HCT116 (cell line): ENCODE results near the gene RPS6KA2. TPM values are rescaled to one million over a fixed set of nuclear protein-coding genes. Genes with fewer than 3 reads are reported as not detected.

Experiments used
- ATAC-seq: fragments of 200-7000 bp; cut with Tn5 transposase; 2 replicates; pipeline ENCODE4 v1.9.1; 2020; ENCODE audit warnings: mild to moderate bottlenecking, moderate library complexity
- BruUV-seq: library from RNA; stranded (reverse); fragments of 400-500 nt; replicated peaks from 2 replicates; lab custom pipeline; 2021; lab: Mats Ljungman, UMichigan
- CTCF ChIA-PET: fragments of 300-600 bp; sonication (Branson Sonifier 250); formaldehyde crosslinking; loops from one replicate; lab custom pipeline; 2021; ENCODE audit warnings: antibody characterized with exemption; lab: Charles Lee
- POLR2A ChIA-PET: fragments of 300-600, 350-600 bp; sonication (Branson Sonifier 250); formaldehyde crosslinking; loops from one replicate; lab custom pipeline; 2021; ENCODE audit warnings: antibody characterized with exemption; lab: Charles Lee
- RAD21 ChIA-PET, 2 experiments: fragments of 300-600 bp; sonication (Branson Sonifier 250); formaldehyde crosslinking; loops; one replicate each; lab custom pipeline; 2023; ENCODE audit warnings: low total read pairs in 2 of 2; ENCODE audit not compliant: uncharacterized antibody in 2 of 2, unreplicated experiment in 2 of 2, low non-redundant PET in 1 of 2; lab: Charles Lee
- DNase-seq: peaks from one replicate; pipeline ENCODE4 v3.0.0-alpha.2; 2010; ENCODE audit warnings: low read depth, low spot score
- H2AFZ ChIP-seq: fragments of 200-600 bp; shearing (Covaris generic), sonication (generic); 2 replicates; pipeline ENCODE4 v1.6.1; 2017; ENCODE audit warnings: low read depth, mixed run types, mixed read lengths, antibody characterized with exemption, low read length; ENCODE audit not compliant: poor library complexity, severe bottlenecking
- H3K27ac ChIP-seq: 2 replicates; pipeline ENCODE4 v1.5.1; 2012; ENCODE audit warnings: low read depth, low read length
- H3K27me3 ChIP-seq: fragments of 200-600 bp; sonication (generic); 2 replicates; pipeline ENCODE4 v1.6.1; 2016; ENCODE audit warnings: mixed run types, low read length, mixed read lengths; ENCODE audit not compliant: insufficient read depth
- H3K36me3 ChIP-seq, 2 experiments: fragments of 200-500 bp in 1 of 2; fragments of 200-600 bp in 1 of 2; sonication (Bioruptor generic) in 1 of 2; sonication (generic) in 1 of 2; 2 replicates each; pipeline versions ENCODE4 v1.5.1 to v1.6.1; 2014 to 2016; ENCODE audit warnings: low read length in 2 of 2, inconsistent platforms in 1 of 2, mixed read lengths in 1 of 2, mixed run types in 1 of 2; ENCODE audit not compliant: insufficient read depth in 2 of 2, control insufficient read depth in 1 of 2
- H3K4me1 ChIP-seq, 2 experiments: fragments of 200-600 bp in 1 of 2; sonication (generic) in 1 of 2; 2 replicates each; pipeline versions ENCODE4 v1.5.1 to v1.6.1; 2012 to 2017; ENCODE audit warnings: low read length in 2 of 2, inconsistent platforms in 1 of 2, mild to moderate bottlenecking in 1 of 2, mixed read lengths in 1 of 2, mixed run types in 1 of 2, moderate library complexity in 1 of 2; ENCODE audit not compliant: insufficient read depth in 2 of 2, control insufficient read depth in 1 of 2
- H3K4me2 ChIP-seq: fragments of 200-600 bp; sonication (generic); 2 replicates; pipeline ENCODE4 v1.6.1; 2017; ENCODE audit warnings: mixed run types, low read length, mixed read lengths
- H3K4me3 ChIP-seq, 2 experiments: fragments of 200-600 bp in 1 of 2; sonication (generic) in 1 of 2; replicated peaks in 1 of 2; 2 replicates each; pipeline ENCODE4 v1.5.1; 2011 to 2016; ENCODE audit warnings: low read length in 2 of 2, control low read depth in 1 of 2, low read depth in 1 of 2, mild to moderate bottlenecking in 1 of 2, mixed read lengths in 1 of 2, mixed run types in 1 of 2
- H3K79me2 ChIP-seq: fragments of 200-600 bp; sonication (generic); 2 replicates; pipeline ENCODE4 v1.6.1; 2017; ENCODE audit warnings: mild to moderate bottlenecking, mixed run types, low read length, moderate library complexity, mixed read lengths; ENCODE audit not compliant: insufficient read depth
- H3K9ac ChIP-seq: fragments of 200-600 bp; sonication (generic); 2 replicates; pipeline ENCODE4 v1.6.1; 2016; ENCODE audit warnings: low read length, mixed read lengths
- H3K9me2 ChIP-seq: fragments of 200-600 bp; sonication (generic), shearing (Covaris generic); 2 replicates; pipeline ENCODE4 v1.6.1; 2017; ENCODE audit warnings: mixed run types, mild to moderate bottlenecking, moderate library complexity; ENCODE audit not compliant: insufficient read depth
- H3K9me3 ChIP-seq, 2 experiments: fragments of 200-500 bp in 1 of 2; fragments of 200-600 bp in 1 of 2; sonication (Bioruptor generic) in 1 of 2; sonication (generic) in 1 of 2; 2 replicates each; pipeline ENCODE4 v1.6.1; 2014 to 2017; ENCODE audit warnings: low read length in 2 of 2, mixed read lengths in 2 of 2, inconsistent platforms in 1 of 2, low read depth in 1 of 2, mild to moderate bottlenecking in 1 of 2, mixed run types in 1 of 2, moderate library complexity in 1 of 2; ENCODE audit not compliant: control insufficient read depth in 1 of 2, insufficient read depth in 1 of 2
- H4K20me1 ChIP-seq: fragments of 200-600 bp; sonication (generic), shearing (Covaris generic); 2 replicates; pipeline ENCODE4 v1.6.1; 2017; ENCODE audit warnings: mixed run types, mild to moderate bottlenecking, moderate library complexity; ENCODE audit not compliant: insufficient read depth
- ATF3 ChIP-seq: IDR thresholded peaks from 2 replicates; pipeline ENCODE4 v1.6.1; 2012
- CBX3 ChIP-seq: IDR thresholded peaks from 2 replicates; pipeline ENCODE4 v1.6.1; 2012; ENCODE audit warnings: low read depth
- CEBPB ChIP-seq: IDR thresholded peaks from 2 replicates; pipeline ENCODE4 v1.6.1; 2012; ENCODE audit warnings: low read depth
- EGR1 ChIP-seq: IDR thresholded peaks from 2 replicates; pipeline ENCODE4 v1.6.1; 2012; ENCODE audit warnings: low read depth
- ELF1 ChIP-seq: IDR thresholded peaks from 2 replicates; pipeline ENCODE4 v1.6.1; 2012; ENCODE audit warnings: low read depth, borderline replicate concordance
- EZH2phosphoT487 ChIP-seq: fragments of 200-600 bp; IDR thresholded peaks from 2 replicates; pipeline ENCODE4 v1.6.1; 2018; ENCODE audit warnings: antibody characterized with exemption, borderline replicate concordance
- FOSL1 ChIP-seq: IDR thresholded peaks from 2 replicates; pipeline ENCODE4 v1.6.1; 2012; ENCODE audit warnings: low read depth
- JUND ChIP-seq: IDR thresholded peaks from 2 replicates; pipeline ENCODE4 v1.6.1; 2012
- MAX ChIP-seq: IDR thresholded peaks from 2 replicates; pipeline ENCODE4 v1.6.1; 2012
- POLR2AphosphoS5 ChIP-seq: IDR thresholded peaks from 2 replicates; pipeline ENCODE4 v1.6.1; 2011; ENCODE audit warnings: mild to moderate bottlenecking, low read depth, low read length, moderate library complexity
- SIN3A ChIP-seq: IDR thresholded peaks from 2 replicates; pipeline ENCODE4 v1.6.1; 2012; ENCODE audit warnings: low read depth
- SP1 ChIP-seq: IDR thresholded peaks from 2 replicates; pipeline ENCODE4 v1.6.1; 2012; ENCODE audit warnings: low read depth
- YY1 ChIP-seq: IDR thresholded peaks from 2 replicates; pipeline ENCODE4 v1.6.1; 2011; ENCODE audit warnings: low read length, low read depth, moderate library complexity, mild to moderate bottlenecking; ENCODE audit not compliant: insufficient replicate concordance; ENCODE audit errors: extremely low read depth
- ZBTB33 ChIP-seq: IDR thresholded peaks from 2 replicates; pipeline ENCODE4 v1.6.1; 2011; ENCODE audit warnings: mild to moderate bottlenecking, low read length, moderate library complexity; ENCODE audit not compliant: insufficient replicate concordance; ENCODE audit errors: extremely low read depth
- ZFX ChIP-seq: fragments of 450-650 bp; IDR thresholded peaks from 2 replicates; pipeline ENCODE4 v1.6.1; 2017
- ZNF274 ChIP-seq: fragments of 200-500 bp; sonication (Bioruptor generic); IDR thresholded peaks from 2 replicates; pipeline ENCODE4 v1.6.1; 2014; ENCODE audit warnings: mild to moderate bottlenecking, low read depth, low read length, inconsistent platforms
- intact Hi-C: fragments of 100-400 bp; cut with micrococcal nuclease; formaldehyde crosslinking; loops from 2 replicates; pipeline ENCODE4 v1.10.0; 2022
- total RNA-seq: library from RNA; stranded (reverse); gene quantifications from one replicate; pipeline ENCODE4 v1.2.1, GENCODE V29; 2021; ENCODE audit not compliant: unreplicated experiment

Gene RPS6KA2
- total RNA-seq, 1 experiment from 2014 or later = 8.5 TPM

- no TSS peak for BruUV-seq
- Histone ChIP-seq H2AFZ (no peak overlapping the region), H3K9me2 (no peaks in the 10 kb centered on the region), H3K79me2 (no peaks in the 10 kb centered on the region), H3K27ac (no peak overlapping the region), H3K4me3 (no peak overlapping the region), H4K20me1 (no peaks in the 10 kb centered on the region), H3K27me3 (no peaks in the 10 kb centered on the region), H3K9me3 (no peaks in the 10 kb centered on the region), H3K36me3 (no peaks in the 10 kb centered on the region), H3K4me1 (no peaks in the 10 kb centered on the region), H3K4me2 (no peak overlapping the region), H3K9ac (no peak overlapping the region)
- CTCF ChIA-PET = no interaction called here
- RAD21 ChIA-PET = no interaction called here
- no peak for TF ChIP-seq EZH2phosphoT487
- no peak for TF ChIP-seq YY1
- no peak for TF ChIP-seq EGR1
- no peak for TF ChIP-seq ATF3
- TF ChIP-seq FOSL1 = no peak
- no peak for TF ChIP-seq SP1
- no peak for TF ChIP-seq ZFX
- TF ChIP-seq ZBTB33 = no peak
- no peak for TF ChIP-seq ELF1
- no peak for TF ChIP-seq ZNF274
- TF ChIP-seq CEBPB = no peak
- TF ChIP-seq CBX3 = no peak
- TF ChIP-seq SIN3A = no peak
- no peak for TF ChIP-seq MAX
- no peak for TF ChIP-seq POLR2AphosphoS5
- TF ChIP-seq JUND = no peak
- POLR2A ChIA-PET = no interaction called here
- no peak for DNase-seq
- ATAC-seq = no peak
- intact Hi-C loops = no loop called here
Measured at GRCh38 chr6:166654573-166654972, 27.5 kb upstream of the RPS6KA2 start.
